Measurements from ENCODE around the gene FMN2.

GRCh38 chr1:240219104-240219503 lies 127.4 kb downstream of the FMN2 start:
- TF ChIP-seq EZH2 (IDR thresholded peaks at IDR 0.05) (no peak), CTCF (IDR thresholded peaks at IDR 0.05) (no peak)
